Measurements from ENCODE around the gene RCCD1.

GRCh38 chr15:90948506-90948905 is 6.2 kb upstream of the RCCD1 start:
- no peak for TF ChIP-seq CTCF (IDR thresholded peaks at IDR 0.05)
- TF ChIP-seq EZH2 (IDR thresholded peaks at IDR 0.05; ENCODE audit: borderline replicate concordance, insufficient read depth, low read depth, low read length, poor library complexity, severe bottlenecking): no peak
